ENCODE data around the gene ADAMTS12.

Gene ADAMTS12

DNA sequence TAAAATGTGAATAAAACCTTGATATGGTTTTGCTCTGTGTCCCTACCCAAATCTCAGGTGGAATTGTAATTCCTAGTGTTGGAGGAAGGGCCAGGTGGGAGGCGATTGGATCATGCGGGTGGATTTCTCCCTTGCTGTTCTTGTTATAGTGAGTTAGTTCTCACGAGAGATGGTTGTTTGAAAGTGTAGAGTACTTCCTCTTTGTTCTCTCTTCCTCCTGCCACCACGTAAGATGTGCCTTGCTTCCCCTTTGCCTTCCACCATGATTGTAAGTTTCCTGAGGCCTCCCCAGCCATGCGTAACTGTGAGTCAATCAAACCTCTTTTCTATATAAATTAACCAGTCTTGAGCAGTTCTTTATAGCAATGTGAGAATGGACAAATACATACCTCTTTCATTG lies 416.1 kb downstream of the ADAMTS12 start:
- DNase-seq (ENCODE audit: low spot score in 2 of 2): no peak
- Mint-ChIP-seq H3K27ac (no peak overlapping the region), H3K9me3 (peaks cover 11% of the 10 kb centered on the region), H3K27me3 (no peaks in the 10 kb centered on the region), H3K4me1 (peaks cover 3% of the 10 kb centered on the region), H3K4me3 (no peak overlapping the region), H3K36me3 (peaks cover 47% of the 10 kb centered on the region)
- no peak for ATAC-seq (ENCODE audit: low read depth)

DNA sequence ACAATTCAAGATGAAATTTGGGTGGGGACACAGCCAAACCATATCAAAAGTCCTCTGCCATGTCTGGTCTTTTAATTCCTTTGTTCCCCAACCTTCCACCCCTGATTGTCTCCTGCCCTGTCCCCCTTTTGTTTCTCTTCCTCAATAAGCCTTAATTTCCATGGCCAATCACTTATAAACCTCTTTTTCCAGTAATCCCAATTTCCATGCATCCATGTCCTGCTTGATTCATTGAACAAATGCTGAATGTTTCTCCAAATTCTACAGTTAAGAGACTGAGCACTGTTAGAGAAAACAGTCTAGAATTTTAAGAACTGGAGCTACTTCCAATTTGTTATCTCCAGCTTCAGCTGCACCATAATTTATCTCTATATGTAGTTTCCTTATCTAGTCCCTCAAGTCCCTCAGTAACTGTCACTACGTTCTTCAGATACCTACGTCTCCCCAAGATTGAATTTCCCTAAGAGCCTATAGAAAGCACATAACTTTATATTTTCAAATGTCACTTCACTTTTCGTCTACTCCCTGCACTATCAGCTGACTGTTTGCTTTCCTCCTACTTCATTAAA lies 416.8 kb downstream of the ADAMTS12 start:
- Mint-ChIP-seq H3K4me1 (peaks cover 3% of the 10 kb centered on the region), H3K4me3 (no peak overlapping the region), H3K36me3 (peaks cover 53% of the 10 kb centered on the region), H3K9me3 (peaks cover 11% of the 10 kb centered on the region), H3K27me3 (no peaks in the 10 kb centered on the region), H3K27ac (no peak overlapping the region)
- DNase-seq (ENCODE audit: low spot score in 2 of 2) (no peak), ATAC-seq (ENCODE audit: low read depth) (no peak)

- ATAC-seq (ENCODE audit: low read depth) (no peak), DNase-seq (ENCODE audit: low spot score in 2 of 2) (no peak)
- Mint-ChIP-seq H3K27me3 (no peaks in the 10 kb centered on the region), H3K27ac (no peak overlapping the region), H3K4me1 (peaks cover 3% of the 10 kb centered on the region), H3K4me3 (no peak overlapping the region), H3K9me3 (peaks cover 11% of the 10 kb centered on the region), H3K36me3 (peaks cover 54% of the 10 kb centered on the region)
Observed at GRCh38 chr5:33474004-33474403, 417.8 kb downstream of the ADAMTS12 start.

Data from memory B cell (primary cell).